Left ventricle myocardium inferior (tissue), 1 donor: ENCODE data around the gene PTPN12. TPM values are rescaled to one million over a fixed set of nuclear protein-coding genes. Genes with fewer than 3 reads are reported as not detected.
A peak's percentile ranks its signal among the peaks of the same experiment; 100 is the strongest.

ENCODE experiments used
- DNase-seq: peaks from one replicate; pipeline ENCODE4 v3.0.0-alpha.2; 2020
- H3K27ac ChIP-seq: fragments of 200-600 bp; replicated peaks from 2 replicates; pipeline ENCODE4 v1.8.0; 2021
- H3K27me3 ChIP-seq: fragments of 200-600 bp; 2 replicates; pipeline ENCODE4 v1.8.0; 2021; ENCODE audit warnings: low read depth
- H3K36me3 ChIP-seq: fragments of 200-600 bp; 2 replicates; pipeline ENCODE4 v1.8.0; 2021
- H3K4me1 ChIP-seq: fragments of 200-600 bp; 2 replicates; pipeline ENCODE4 v1.8.0; 2021
- H3K4me3 ChIP-seq: fragments of 200-600 bp; 2 replicates; pipeline ENCODE4 v1.8.0; 2021; ENCODE audit warnings: mild to moderate bottlenecking, moderate library complexity
- H3K9me3 ChIP-seq: fragments of 200-600 bp; replicated peaks from 2 replicates; pipeline ENCODE4 v1.8.0; 2021
- intact Hi-C: fragments of 100-400 bp; cut with micrococcal nuclease; formaldehyde crosslinking; loops from one replicate; pipeline ENCODE4 v1.11.0; 2022
- total RNA-seq: library from RNA; stranded (reverse); fragmentation: NEBNext Ultra II Directional; extraction: Animal tissue kit (Norgen Biotek cat#: 25700); gene quantifications from one replicate; pipeline ENCODE4 v1.2.1, GENCODE V29; 2021
- TF ChIP-seq, protein P1 (sequence below): fragments of 200-600 bp; IDR thresholded peaks from 2 replicates; pipeline ENCODE4 v1.8.0; 2021; ENCODE audit warnings: antibody characterized with exemption, mild to moderate bottlenecking, borderline replicate concordance
- donor health status: DM: no; HTN: yes; CAD: no; lungs with severe emphysema.

The PTPN12 gene
- total RNA-seq, 1 donor from 2014 or later: 52.2 TPM

DNA sequence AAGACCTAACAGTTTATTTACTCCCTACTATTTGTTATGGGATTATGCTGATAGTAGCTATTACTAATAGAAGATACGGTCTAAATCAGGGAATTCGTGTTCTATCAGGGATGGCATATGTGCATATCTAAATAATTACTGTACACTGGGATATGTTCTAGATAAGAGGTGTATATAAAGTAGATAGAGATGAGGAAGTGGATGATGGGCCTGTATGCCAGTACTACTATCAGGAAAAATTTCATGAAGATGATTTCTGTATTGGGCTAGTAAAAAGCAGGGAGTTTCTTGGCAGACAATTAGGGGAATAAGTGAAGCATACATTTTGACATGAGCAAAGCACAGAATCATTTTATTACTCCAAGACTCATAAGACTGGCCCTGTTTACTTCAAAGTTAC is 26.2 kb downstream of the PTPN12 start:
- Histone ChIP-seq H3K27me3 (no peaks in the 10 kb centered on the region), H3K4me3 (no peak overlapping the region), H3K27ac (no peak overlapping the region), H3K9me3 (no peaks in the 10 kb centered on the region), H3K36me3 (no peaks in the 10 kb centered on the region), H3K4me1 (peaks cover 89% of the 10 kb centered on the region)
- intact Hi-C loops: no loop called here
- DNase-seq: no peak
- TF ChIP-seq, protein P1, sequence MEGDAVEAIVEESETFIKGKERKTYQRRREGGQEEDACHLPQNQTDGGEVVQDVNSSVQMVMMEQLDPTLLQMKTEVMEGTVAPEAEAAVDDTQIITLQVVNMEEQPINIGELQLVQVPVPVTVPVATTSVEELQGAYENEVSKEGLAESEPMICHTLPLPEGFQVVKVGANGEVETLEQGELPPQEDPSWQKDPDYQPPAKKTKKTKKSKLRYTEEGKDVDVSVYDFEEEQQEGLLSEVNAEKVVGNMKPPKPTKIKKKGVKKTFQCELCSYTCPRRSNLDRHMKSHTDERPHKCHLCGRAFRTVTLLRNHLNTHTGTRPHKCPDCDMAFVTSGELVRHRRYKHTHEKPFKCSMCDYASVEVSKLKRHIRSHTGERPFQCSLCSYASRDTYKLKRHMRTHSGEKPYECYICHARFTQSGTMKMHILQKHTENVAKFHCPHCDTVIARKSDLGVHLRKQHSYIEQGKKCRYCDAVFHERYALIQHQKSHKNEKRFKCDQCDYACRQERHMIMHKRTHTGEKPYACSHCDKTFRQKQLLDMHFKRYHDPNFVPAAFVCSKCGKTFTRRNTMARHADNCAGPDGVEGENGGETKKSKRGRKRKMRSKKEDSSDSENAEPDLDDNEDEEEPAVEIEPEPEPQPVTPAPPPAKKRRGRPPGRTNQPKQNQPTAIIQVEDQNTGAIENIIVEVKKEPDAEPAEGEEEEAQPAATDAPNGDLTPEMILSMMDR: no peak

DNA sequence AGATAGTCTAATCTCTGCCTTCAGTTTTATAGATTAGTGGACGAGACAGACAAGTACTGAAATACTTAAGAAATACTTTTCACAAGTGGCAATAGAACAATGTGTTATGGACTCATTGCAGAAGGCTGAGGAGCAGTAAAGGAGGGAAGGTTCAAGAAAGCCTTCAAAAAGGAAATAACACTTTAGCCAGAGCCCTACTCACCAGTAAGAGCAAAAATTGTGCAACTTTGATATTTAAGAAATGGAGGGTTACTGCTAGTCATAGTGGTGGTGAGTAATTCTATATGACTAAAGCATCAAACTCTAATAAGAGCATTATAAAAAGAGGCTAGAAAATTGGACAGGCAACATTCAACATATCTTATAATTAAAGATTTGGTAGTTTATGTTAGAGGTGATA is 28.8 kb downstream of the PTPN12 start:
- Histone ChIP-seq H3K27ac (no peak overlapping the region), H3K27me3 (no peaks in the 10 kb centered on the region), H3K4me3 (no peak overlapping the region), H3K9me3 (no peaks in the 10 kb centered on the region), H3K36me3 (no peaks in the 10 kb centered on the region), H3K4me1 (peaks cover 92% of the 10 kb centered on the region)
- DNase-seq: no peak
- intact Hi-C loops: no loop called here
- TF ChIP-seq, protein P1: no peak

DNA sequence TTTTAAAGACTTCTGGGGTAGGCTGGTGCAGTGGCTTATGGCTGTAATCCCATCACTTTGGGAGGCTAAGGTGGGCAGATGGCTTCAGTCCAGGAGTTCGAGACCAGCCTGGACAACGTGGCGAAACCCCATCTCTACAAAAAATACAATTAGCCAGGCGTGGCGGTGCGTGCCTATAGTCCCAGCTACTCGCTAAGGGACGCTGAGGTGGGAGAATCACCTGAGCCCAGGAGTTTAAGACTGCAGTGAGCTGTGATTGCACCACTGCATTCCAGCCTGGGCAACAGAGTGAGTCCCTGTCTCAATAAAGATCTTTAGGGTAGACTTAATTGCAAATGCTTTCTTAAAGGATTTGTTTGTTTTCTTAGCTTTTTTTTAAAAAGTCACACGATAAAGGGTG is 29.3 kb downstream of the PTPN12 start:
- H3K4me3 ChIP-seq: no peak overlapping the region
- intact Hi-C loops: no loop called here
- no peaks in the 10 kb centered on the region for H3K27me3 ChIP-seq
- peaks cover 5% of the 10 kb centered on the region for H3K36me3 ChIP-seq
- no peak overlapping the region for H3K27ac ChIP-seq
- H3K9me3 ChIP-seq: no peaks in the 10 kb centered on the region
- TF ChIP-seq, protein P1: no peak
- H3K4me1 ChIP-seq: peaks cover 90% of the 10 kb centered on the region
- no peak for DNase-seq

DNA sequence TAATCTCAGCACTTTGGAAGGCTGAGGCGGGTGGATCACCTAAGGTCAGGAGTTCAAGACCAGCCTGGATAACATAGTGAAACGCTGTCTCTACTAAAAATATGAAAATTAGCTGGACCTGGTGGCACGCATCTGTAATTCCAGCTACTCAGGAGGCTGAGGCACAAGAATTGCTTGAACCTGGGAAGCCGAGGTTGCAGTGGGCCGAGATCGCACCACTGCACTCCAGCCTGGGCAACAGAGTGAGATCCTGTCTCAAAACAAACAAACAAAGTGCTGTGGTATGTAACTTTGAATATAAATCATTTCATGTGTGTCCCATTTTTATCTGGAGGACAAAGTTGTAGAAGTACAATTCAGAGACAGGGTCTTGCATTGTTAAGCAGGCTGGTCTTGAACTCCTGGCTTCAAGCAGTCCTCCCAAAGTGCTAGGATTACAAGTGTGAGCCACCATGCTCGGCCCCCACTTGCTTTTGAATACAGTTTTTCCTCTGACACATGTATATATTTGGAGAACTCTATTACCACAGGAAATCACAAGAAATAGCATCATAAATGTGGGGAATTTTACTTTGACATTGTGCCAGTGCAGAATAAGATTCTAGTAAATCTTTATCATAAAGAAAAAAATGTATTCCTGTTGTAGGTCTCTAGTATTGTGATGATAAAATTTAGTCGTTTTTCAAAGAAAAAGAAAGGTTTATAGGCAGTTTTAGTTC is 32.6 kb downstream of the PTPN12 start:
- Histone ChIP-seq H3K36me3 (peaks cover 36% of the 10 kb centered on the region), H3K4me3 (no peak overlapping the region), H3K27me3 (no peaks in the 10 kb centered on the region), H3K27ac (peak overlapping the region; percentile 8), H3K4me1 (peaks cover 70% of the 10 kb centered on the region), H3K9me3 (no peaks in the 10 kb centered on the region)
- intact Hi-C loops: no loop called here
- DNase-seq: no peak
- TF ChIP-seq, protein P1: no peak

DNA sequence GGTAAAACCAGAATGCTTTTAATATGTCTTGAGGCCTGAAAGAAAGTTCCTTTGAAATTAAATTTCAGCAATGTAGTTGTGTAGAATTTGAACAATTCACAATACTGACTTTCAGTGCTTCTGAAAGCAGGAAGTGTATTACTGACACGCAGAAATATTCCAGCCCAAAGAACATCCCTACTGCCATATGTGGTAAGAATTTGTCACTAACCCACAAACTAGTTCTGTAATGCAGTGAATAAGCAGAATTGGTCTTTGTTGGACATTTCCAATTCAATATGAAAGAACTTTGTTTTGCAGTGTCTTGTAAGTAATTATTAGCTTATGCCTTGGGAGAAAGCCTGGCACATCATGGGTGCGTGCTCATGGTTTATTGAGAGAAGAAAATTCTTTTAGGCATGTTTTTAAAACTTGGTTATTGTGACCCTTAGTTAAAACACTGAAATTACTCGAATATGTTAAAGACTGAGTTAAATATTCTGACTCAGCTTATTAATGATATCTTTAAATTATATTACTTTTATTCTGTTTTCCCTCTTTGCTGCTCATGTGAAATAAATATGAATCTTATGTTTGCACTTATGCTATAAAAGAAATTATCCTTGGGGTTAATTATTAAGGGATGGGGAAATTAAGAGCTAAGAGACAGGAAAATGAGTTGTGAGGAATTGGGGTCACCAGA is 33.4 kb downstream of the PTPN12 start:
- Histone ChIP-seq H3K9me3 (no peaks in the 10 kb centered on the region), H3K36me3 (peaks cover 44% of the 10 kb centered on the region), H3K4me1 (peaks cover 62% of the 10 kb centered on the region), H3K27me3 (no peaks in the 10 kb centered on the region), H3K27ac (peak overlapping the region; percentile 8), H3K4me3 (no peak overlapping the region)
- intact Hi-C loops: no loop called here
- DNase-seq: no peak
- TF ChIP-seq, protein P1: no peak
